GM18526 (cell line): ENCODE data around the gene ACMSD.

ENCODE experiments used
- POLR2A ChIP-seq: IDR thresholded peaks from 3 replicates; pipeline ENCODE4 v1.6.1; 2011; ENCODE audit not compliant: insufficient read length; ENCODE audit errors: extremely low read depth

Gene ACMSD

GRCh38 chr2:134883552-134884293, 45.3 kb downstream of the ACMSD start:
- TF ChIP-seq POLR2A, result no peak

- TF ChIP-seq POLR2A, result no peak
These were observed 46.0 kb downstream of the ACMSD start for GRCh38 chr2:134884435-134884834.

DNA sequence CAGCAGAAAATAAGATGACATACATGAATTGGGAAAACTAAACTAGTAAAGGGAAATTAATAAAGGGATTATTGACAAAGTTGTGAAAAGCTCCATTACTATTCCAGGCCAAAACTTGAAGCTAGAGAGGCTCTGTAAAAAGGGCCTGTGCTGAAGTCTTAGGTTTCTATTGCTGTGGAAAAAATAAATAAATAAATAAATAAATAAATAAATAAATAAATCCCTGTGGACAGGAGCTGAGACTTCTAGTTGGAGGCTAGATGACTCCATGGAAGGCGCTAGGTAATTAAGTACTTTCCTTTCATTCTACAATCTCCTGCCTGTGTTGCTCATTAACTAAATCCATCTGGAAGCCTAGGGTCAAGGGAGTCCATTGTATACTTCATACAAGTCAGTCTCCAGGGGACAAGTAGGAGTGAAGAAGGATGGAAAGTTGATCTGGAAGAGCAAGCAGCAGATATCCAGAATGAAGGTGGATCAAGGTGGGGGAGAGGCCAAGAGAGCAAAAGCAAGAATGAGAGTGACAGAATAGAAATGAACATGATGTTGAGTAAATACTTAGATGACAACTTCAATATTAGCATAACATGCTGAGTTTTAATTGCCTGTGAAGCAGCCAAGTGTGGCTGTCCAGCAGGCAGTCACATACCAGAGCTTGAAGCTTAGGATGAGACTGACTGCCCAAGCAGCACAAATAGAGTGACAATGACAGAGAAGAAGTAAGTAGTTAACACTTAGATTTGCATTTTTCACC, 54.0 kb downstream of the ACMSD start:
- no peak for TF ChIP-seq POLR2A

- TF ChIP-seq POLR2A, result no peak
These were observed 59.5 kb downstream of the ACMSD start for GRCh38 chr2:134897932-134898331.

- TF ChIP-seq POLR2A, result no peak
These were observed 60.8 kb downstream of the ACMSD start for GRCh38 chr2:134899204-134899603.

- no peak for TF ChIP-seq POLR2A
These were observed 61.7 kb downstream of the ACMSD start for GRCh38 chr2:134900151-134900550.

DNA sequence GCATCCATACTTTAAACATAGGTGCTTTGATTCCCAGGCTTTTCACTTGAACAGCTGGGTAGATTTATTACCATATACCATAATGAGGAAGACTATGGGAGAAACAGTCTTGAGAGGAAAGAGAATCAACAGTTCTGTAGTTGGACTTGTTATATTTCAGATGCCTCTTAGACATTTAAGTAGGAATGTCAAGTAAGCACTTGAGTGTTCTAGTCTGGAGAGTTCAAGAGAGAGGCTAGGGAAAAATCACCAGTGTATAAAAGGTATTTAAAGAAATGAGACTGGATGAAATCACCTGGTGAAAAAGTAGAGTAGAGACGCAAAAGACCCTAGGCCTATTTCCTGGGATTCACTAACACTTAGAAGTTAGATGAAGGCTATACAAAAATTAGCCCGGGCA, 66.8 kb downstream of the ACMSD start:
- TF ChIP-seq POLR2A, result no peak

DNA sequence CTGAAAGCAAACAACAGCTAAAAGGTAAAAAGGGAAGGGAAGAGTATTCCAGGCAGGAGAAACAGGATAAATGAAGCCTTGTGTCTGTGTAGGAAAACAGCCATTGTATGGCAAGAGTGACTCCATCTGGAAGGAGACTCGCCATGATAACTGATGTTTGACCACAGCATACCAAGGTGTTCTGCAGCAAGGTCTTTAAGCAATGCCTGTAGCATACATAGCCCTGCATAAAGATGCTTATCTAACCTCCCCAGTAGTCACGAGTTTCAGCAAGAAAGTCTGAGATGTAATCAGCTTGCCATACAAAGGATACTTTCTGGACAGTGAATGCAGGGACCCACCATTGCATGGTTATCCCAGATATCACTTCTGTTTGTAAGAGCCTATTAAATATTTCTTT, 68.3 kb downstream of the ACMSD start:
- TF ChIP-seq POLR2A, result no peak

- TF ChIP-seq POLR2A, result no peak
These were observed 72.5 kb downstream of the ACMSD start for GRCh38 chr2:134910763-134911399.

- no peak for TF ChIP-seq POLR2A
These were observed 73.0 kb downstream of the ACMSD start for GRCh38 chr2:134911400-134911785.

DNA sequence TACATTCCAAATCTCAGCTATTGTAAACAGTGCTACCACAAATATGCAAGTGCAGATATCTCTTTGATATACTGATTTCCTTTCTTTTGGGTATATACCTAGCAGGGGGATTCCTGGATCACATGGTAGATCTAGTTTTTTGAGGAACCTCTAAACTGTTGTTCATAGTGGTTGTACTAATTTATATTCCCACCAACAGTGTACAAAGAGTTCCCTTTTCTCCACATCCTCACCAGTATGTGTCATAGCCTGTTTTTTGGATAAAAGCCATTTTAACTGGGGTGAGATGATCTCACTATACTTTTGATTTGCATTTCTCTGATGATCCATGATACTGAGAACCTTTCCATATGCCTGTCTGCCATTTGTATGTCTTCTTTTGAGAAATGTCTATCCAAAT, 73.9 kb downstream of the ACMSD start:
- no peak for TF ChIP-seq POLR2A

DNA sequence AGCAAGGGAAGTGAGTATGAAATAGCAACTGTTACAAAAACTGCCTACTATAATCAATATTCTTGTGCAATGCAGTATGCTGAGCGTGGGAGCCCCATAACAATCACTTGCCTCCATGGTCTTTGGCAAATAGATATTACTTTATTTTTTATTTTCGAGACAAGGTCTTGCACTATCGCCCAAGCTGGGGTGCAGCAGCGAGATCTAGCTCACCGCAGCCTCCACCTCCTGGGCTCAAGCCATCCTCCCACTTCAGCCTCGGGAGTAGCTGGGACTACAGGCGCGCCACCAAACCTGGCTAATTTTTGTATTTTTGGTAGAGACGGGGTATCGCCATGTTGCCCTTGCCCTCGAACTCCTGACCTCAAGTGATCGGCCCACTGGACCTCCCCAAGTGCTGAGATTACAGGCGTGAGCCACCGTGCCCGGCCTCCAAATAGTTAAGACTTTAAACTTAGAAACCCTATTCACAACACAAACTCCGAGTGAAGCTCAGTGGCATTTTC, 79.0 kb downstream of the ACMSD start:
- no peak for TF ChIP-seq POLR2A

DNA sequence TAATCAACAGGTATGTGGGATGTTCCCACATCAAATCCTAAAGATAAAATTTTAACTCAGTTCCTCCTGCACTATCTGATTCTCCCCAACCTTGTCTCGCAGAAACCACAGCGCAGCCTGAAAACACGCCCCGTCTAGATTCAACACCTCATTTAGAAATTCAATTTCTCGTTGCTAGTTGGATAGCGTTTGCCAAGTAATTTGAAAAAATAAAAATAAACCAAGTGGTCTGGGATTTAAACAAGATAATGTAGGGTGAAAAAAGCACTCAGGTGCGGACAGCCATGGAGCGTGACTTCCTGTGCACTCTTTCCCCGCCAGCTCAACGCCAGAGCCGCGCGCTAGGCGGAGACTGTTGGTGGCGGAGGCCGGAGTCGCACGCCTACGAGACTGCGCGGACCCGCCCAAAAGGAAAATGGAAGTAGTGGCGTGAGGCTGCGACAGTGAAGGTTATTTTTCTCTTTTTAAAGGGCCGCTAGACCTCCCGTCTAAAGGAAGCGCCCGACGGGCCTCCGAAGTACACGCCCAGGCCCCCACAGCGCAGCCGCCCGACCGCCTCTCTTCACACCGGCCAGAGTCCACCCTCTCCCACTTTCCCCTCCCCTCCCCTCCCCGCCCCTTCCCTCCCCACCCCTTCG, 79.6 kb downstream of the ACMSD start:
- TF ChIP-seq POLR2A, result peak; percentile 78

- TF ChIP-seq POLR2A, result peak; percentile 66
These were observed 80.3 kb downstream of the ACMSD start, which contains the start of gene CCNT2 for GRCh38 chr2:134918526-134919340. Gene CCNT2, plus strand, starts transcription at chr2:134918822. Its CDS starts 33 bp downstream, at chr2:134918855.
